GM19395 (cell line): ENCODE measurements around the gene PHF13.
"Not testable (repeated sequence)": the region's sequence is repeated elsewhere in the genome, so short reads cannot be mapped to it uniquely, and the experiment has no call there.

ENCODE experiments used
- ATAC-seq: cut with Tn5 transposase; IDR thresholded peaks from one replicate; pipeline ENCODE4 v1.9.1; 2021; ENCODE audit warnings: mild to moderate bottlenecking, moderate library complexity; ENCODE audit not compliant: unreplicated experiment

PHF13 gene

DNA sequence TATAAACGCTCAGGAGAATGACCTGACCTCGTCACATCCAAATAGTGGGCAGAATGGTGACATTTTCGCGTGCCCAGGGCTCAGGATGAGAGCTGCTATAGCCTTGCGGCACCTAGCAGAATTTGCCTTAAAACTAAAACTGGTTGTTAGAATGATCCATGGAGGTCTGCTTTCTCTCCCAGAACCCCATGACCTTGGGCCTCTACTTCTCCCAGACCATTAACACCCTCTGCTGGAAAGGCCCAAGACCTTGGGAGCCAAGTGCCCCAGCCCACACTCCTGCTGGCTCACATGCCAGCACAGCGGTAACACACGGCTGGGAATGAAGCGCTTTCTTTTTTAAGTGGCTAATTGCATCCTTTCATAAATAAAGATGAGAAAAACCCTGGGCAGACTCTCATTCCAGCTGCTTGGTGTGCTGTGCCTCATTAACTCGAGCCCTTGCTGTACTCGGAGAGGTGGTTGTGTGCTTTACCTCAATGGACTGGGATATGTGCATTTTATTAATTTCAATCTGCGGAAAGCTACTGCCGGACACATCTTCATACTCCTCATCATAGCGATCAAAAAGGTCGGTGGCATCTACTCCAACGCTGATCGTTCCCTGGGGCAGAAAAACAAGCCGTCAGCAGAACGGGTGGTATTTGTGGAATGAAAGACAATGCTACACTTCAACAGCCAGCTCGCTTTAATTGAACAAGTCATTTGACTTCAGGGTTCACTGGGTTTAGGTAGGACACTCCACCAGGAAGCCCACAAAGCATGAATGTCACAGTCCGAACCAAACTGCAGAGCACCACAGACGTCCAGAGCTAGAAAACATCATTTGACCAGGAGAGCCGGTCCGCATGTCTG is 40.1 kb downstream of the PHF13 start:
- no peak for ATAC-seq

DNA sequence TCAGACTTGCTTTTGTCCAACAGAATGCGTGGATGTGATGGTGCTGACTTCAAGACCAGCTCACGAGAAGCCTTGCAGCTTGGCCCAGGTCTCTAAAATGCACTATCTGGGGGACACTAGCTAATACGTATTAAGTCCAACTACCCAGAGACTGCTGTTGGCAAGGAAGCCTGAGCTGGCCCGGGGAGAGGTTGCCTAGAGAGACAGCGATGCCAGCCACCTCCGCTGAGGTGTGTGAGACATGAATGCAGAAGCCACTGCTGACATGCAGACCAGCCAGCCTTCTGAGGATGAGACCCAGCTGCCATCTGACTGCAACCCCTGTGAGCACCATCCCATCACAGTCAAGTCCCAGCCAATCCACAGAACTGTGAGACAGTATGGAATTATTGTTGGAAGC is 43.6 kb downstream of the PHF13 start:
- no peak for ATAC-seq

DNA sequence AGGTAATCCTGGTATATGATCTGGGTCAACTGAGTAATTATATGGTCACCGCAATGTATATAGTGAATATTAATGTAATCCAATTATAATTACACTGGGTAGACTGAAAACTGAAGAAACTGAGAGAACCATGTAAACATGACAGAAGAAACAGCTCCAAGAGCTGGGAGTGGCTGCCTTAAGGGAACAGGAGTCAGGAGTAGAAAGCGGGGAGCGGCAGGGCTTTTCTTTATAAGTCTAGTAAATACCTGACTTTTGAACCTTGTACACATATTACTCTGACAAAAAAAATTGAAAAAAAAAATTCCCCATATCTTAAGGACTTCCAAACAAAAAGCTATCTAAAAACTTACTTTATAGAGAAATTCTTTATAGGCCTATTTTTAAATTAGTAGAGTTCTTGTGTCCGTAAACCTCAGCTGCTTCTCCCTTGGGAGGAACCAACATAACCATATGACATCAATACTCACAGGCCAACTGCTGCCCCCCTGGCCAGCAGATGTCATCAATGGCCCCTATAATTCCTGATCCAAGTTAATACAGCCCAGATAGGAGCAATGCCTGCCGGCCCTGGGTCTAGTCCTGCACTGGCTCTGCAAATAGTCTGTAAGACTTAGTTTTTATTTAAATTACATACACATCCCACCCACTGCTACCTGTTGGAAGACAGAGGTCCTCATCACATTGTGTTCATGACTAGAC is 45.0 kb downstream of the PHF13 start:
- no peak for ATAC-seq

DNA sequence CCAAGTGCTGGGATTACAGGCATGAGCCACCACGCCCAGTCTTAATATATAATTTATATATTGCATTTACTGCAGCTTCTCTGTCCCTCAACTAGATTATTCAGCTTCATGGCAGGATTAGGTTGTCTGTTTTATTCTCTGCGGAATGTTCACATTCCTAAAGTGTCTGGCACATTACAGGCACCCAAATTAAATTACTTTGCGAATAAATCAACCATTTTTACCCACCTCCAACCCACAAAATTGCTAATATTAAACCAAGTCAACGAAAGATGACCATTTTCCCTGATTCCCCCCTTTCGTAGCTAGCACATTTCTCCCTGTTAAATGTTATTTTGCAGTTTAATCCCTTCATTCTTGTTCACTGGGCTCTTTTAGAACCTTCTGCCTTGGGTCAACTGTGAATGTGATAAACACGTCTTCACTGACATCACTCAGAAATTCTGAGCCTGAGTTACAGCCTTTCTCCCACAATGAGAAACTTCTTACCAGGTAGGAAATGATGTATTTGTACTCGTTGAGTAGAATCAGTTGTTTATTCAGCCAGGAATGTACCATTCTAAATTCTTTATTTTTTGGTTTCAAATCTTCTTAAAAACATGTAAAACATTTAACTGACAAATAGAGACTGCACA is 47.0 kb downstream of the PHF13 start:
- no peak for ATAC-seq

DNA sequence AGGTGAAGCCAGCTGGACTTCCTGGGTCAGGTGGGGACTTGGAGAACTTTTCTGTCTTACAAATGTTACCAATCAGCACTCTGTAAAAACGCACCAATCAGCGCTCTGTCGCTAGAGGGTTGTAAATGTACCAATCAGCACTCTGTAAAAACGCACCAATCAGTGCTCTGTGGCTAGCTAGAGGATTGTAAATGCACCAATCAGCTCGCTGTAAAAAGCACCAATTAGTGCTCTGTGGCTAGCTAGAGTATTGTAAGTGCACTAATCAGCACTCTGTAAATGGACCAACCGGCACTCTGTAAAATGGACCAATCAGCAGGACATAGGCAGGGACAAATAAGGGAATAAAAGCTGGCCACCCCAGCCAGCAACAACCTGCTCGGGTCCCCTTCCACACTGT is 48.9 kb downstream of the PHF13 start:
- ATAC-seq = not testable (repeated sequence)

DNA sequence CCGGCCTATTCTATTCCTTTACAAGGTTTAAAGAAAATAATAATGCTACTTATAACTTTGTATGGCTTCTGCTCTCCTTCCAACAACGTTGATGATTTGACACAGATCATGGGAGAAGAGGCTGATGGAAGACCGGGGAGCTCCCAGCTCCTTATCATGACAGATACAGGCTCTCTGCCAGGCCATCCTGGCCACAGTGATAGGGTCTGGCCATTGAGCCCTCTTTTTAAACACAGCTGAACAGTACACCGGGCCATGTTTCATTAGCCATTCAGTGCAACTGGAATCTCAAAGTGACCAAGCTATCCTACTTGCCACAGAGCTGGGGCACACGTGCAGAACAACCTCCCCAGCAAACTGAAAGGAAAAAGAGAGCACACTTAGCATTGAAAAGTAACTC is 53.2 kb downstream of the PHF13 start:
- no peak for ATAC-seq

DNA sequence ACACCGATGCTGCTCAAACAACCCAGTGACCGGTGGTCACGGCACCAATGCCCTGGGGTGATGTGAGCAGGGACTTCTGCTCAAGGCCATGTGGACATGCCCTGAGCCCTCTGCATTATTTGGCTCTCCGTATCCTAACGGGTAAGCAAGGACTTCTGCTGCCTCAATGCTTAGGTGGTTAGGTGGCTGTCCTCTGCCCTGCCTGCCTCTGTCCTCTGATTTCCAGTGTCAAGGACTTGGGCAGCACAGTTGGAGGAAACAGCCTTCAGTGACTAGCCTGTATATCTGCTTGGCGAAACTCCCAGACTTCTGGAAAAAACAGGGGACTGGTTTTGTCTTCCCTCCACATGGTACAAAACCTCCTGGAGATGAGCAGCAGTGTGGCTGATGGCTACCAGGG is 53.6 kb downstream of the PHF13 start:
- no peak for ATAC-seq

DNA sequence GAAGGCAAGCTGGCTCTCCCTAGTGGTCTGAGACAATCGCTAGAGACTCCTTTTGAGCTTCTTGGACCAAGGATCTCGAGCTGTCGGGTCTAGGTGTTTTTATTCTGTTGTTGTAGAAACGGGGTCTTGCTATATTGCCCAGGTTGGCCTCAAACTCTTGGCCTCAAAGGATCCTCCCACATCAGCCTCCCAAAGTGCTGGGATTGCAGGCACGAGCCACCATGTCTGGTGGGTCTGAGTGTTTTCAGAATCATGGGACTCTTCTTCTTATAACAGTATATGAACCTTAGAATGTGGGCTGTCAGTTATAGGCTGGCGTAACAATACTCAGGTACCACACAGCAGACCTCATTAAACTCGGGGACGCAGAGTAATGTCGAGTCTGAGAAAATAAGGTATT is 55.0 kb downstream of the PHF13 start:
- no peak for ATAC-seq

DNA sequence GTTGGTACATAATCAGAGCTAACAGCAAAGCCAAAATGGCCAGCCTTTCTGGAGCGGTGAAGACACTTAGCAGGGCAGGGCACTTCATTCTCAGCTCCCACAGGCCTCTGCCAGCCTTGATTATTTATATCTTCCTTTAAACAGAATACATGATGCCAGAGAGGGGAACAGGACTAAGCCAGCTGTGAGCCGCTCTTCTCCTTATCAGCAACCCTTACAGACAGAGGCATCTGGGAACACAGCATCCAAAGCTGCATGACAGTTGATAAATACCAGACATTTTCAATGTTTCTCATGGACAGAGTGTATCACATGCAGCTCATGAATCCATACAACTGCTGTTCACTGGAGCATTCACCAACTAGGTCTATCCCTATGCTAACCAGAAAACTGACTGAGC is 59.0 kb downstream of the PHF13 start:
- no peak for ATAC-seq
